IPS DF 19.7 (cell line): Measurements from ENCODE around the gene TARBP2.
"Not testable (repeated sequence)": the region's sequence is repeated elsewhere in the genome, so short reads cannot be mapped to it uniquely, and the experiment has no call there.

Experiments used
- DNase-seq: peaks from one replicate; pipeline ENCODE4 v3.0.0-alpha.2; 2013; ENCODE audit warnings: low read depth, low spot score

TARBP2 gene

DNA sequence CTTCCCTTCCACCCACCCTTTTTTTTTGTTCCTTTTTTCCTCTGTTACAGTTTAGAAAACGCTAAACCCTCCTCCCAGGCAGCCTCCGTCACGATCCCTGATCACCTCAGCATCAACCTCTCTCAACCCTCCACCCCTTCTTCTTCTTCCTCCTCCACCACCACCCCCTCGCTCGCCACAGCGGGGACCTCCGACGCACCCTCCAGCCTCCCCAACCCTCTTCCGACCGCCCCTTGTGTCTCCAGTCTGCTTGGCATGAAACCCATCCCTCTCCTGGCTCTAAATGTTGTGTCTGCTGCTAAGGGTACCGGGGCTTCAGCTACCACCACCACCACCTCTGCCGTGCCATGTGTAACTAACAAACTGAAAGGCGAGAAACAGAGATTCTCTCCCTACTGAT is 26.3 kb upstream of the TARBP2 start:
- DNase-seq: no peak

GRCh38 chr12:53476769-53477209 is 24.3 kb upstream of the TARBP2 start:
- DNase-seq: no peak

GRCh38 chr12:53478865-53479264 is 22.2 kb upstream of the TARBP2 start:
- no peak for DNase-seq

DNA sequence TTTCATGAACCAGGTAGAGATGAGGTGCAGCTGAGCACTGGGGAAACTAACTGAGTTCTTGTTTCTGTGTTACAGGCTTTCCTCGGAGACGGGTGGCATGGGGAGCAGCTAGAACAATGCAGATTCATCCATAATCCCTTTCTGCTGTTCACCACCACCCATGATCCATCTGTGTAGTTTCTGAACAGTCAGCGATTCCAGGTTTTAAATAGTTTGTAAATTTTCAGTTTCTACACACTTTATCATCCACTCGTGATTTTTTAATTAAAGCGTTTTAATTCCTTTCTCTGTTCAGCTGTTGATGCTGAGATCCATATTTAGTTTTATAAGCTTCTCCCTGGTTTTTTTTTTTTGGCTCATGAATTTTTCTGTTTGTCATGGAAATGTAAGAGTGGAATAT is 21.8 kb upstream of the TARBP2 start:
- no peak for DNase-seq

- DNase-seq: no peak
These were observed 20.3 kb upstream of the TARBP2 start for GRCh38 chr12:53480491-53481442.

GRCh38 chr12:53481458-53481857 is 19.6 kb upstream of the TARBP2 start:
- DNase-seq: not testable (repeated sequence)

- no peak for DNase-seq
These were observed 19.0 kb upstream of the TARBP2 start for GRCh38 chr12:53481939-53482586.

GRCh38 chr12:53482626-53483168 is 18.4 kb upstream of the TARBP2 start:
- no peak for DNase-seq

GRCh38 chr12:53483225-53483978 is 17.7 kb upstream of the TARBP2 start:
- DNase-seq: no peak

DNA sequence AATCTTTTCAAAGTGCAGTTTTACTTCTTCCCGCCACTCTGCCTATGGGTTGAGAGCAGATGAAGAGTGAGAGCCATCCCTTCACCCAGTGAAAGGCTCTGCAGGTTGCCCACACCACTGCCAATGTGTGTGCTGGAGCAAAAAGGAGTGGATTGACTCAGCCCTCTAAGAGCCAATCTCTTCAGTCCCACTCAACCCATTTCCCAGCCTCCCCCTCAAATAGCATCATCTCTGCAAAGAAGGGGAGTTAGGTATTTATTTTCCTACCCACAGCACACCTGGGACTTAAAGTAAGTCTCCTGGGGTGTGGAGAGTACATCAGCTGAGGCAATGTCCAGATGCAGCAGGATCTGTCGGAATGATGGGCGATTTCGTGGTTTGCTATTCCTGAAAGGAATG is 17.1 kb upstream of the TARBP2 start:
- no peak for DNase-seq

DNA sequence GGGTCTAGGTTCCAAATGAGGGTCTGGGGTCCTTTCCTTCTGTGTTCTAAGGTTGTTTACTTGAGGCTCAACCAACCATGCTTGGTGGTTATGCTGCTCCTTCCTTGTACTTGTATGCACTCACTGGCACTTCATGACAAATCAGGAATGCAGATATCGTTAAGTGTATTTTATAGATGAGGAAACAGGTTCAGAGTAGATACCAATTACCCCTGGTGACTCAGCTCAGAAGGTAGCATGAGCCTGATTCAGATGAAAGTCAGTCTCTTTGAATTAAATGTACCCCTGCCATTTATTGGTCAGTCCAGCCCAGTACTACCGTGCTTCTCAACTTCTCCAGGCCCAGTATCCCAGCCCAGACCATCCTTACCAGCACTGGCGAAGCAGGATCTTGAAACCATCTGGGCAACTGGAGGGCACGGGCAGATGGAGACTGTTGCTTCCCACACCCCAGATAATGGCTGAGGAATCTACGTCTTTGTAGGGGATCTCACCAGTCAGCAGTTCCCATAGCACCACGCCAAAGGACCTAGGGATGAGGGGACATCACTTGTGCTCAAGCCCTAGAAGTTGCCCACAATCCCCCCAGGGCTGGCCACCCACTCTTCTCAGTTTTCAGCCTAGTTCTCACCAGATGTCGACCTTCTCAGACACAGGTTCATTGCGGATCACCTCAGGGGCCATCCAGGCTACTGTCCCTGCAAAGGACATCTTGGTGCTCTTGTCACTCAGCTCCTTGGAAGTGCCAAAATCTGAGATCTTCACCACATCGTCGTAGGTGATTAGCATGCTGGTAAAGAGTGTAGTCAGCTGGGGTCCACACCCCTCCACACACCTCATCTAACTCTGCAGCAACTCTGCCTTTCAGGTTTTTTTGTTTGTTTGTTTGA is 16.2 kb upstream of the TARBP2 start:
- DNase-seq: no peak

DNA sequence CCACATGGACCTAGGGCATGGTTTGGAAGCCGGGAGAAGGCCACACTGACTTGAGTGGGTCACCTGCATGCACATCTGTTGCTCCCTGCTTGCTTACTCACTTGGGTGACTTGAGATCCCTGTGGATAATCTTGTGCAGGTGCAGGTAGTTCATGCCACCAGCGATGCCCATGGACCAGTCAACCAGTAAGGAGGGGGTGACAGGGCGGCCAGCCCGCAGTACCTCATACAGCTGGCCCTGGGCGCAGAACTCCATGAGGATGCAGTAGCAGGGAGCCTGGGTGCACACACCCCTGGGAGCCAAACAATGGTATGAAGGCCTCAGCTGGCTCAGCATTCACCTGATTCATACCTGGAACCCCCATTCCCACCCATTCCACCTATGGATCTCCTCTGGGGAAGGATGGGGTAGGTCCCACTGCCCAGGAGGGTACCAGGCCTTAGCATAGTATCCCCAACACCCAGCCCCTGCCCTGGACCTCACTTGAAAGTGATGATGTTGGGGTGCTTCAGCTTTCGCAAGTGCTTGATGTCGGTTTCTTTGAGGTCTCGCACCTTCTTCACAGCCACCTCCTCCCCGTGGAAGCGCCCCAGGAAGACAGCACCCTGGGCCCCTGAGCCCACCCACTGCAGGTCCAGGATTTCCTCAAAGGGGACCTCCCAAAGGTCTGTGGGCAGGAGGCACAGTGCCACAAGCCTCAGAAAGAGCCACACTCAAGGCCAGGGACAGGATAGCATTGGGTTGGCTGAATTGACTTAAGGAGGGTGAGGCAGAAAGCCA is 14.9 kb upstream of the TARBP2 start:
- DNase-seq: no peak

- DNase-seq: no peak
These were observed 14.2 kb upstream of the TARBP2 start for GRCh38 chr12:53486736-53487487.

GRCh38 chr12:53489242-53489864 is 11.7 kb upstream of the TARBP2 start:
- DNase-seq: no peak

DNA sequence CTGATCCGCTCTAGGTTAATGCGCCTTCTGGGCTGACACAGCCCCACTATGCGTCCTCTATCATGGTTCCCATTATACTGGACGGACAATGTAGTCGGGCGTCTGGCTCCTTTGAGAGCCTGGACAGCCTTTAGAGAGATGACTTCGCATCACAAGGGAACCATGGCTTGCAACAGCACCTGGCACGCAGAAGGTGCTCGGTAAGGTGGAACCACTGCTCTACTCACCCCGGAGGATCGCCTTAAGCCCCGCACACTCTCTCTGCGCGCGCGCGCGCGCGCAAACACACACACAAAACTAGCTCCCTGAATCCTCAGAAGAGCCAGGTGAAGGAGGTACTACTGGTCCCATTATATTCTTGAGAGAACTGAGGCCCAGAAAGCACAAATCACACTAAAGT is 8.9 kb upstream of the TARBP2 start:
- no peak for DNase-seq

DNA sequence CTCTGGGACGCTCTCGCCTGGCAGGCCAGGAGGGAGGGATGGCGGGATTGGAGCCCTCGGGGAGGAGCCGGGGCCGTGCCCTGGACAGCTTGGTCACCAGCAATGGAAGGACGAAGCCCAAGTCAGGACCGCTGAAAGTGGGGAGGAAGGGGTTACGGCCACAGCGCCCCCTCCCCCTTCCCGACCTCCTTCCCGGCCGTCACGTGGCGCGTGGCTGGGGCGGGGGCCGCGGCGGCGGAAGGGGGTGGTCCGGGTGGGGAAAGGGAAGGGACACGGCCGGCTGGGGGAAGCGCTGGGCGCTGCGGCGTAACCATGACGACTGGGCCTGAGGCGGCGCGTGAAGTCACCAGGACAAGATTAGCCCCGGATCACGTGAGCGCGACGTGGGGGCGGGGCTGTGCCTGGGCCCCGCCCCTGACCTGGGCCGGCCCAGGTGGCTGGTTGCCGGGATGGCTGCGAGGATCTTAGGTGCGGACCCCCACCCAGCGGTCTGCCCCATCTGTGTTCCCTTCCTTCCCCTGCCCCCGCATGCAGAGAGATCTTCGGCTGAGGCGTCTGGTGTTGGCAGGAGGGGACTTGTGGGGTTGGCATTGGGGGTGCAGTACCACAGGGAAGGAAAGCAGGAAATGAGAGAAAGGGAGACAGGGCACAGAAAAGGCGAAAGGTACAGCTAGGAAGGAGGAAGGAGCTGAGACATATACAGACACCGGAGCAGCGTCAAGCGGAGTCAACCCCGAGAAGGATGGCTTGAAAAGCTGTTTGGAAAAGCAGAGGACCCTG is 8.1 kb upstream of the TARBP2 start:
- no peak for DNase-seq

GRCh38 chr12:53493610-53494391 is 7.3 kb upstream of the TARBP2 start:
- DNase-seq: no peak
